Hematopoietic multipotent progenitor cell treated with erythropoietin and hydrocortisone succinate and interleukin-3 and kit ligand, for 17 days (in vitro differentiated cells): ENCODE data around the gene RTEL1.

Experiments used
- DNase-seq: peaks from one replicate; pipeline ENCODE4 v3.0.0-alpha.2; 2015; ENCODE audit warnings: low spot score

RTEL1 gene

DNA sequence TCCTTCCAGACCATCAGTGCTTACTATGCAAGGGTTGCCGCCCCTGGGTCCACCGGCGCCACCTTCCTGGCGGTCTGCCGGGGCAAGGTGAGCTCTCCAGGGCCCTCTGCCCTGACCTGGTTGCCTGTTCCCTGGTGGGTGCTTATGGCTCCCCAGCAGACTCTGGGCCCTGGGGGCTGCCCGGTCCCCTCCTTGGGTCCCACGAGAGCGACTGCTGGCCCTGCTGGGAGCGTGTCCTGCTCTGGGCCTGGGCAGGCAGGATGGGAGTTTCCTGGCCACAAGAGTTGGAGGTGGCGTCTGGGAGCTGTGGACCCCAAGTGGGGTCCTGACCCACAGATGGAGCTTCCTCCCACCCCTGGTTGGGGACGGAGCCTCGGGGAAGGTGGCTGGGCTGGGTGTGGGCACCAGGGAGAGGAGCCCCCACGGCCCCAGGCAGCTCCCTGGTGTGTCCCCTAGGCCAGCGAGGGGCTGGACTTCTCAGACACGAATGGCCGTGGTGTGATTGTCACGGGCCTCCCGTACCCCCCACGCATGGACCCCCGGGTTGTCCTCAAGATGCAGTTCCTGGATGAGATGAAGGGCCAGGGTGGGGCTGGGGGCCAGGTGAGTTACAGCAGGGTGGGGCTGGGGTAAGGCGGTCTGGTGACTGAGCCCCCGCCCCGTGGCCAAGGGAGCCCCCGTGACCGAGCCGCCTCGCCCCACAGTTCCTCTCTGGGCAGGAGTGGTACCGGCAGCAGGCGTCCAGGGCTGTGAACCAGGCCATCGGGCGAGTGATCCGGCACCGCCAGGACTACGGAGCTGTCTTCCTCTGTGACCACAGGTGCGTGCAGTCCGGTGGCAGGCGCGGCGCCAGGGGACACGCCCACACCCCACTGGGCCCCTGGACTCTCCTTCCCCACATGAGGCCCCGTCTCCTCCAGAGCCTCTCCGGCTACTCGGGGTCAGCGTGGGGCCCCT lies 31.2 kb downstream of the RTEL1 start:
- no peak for DNase-seq

DNA sequence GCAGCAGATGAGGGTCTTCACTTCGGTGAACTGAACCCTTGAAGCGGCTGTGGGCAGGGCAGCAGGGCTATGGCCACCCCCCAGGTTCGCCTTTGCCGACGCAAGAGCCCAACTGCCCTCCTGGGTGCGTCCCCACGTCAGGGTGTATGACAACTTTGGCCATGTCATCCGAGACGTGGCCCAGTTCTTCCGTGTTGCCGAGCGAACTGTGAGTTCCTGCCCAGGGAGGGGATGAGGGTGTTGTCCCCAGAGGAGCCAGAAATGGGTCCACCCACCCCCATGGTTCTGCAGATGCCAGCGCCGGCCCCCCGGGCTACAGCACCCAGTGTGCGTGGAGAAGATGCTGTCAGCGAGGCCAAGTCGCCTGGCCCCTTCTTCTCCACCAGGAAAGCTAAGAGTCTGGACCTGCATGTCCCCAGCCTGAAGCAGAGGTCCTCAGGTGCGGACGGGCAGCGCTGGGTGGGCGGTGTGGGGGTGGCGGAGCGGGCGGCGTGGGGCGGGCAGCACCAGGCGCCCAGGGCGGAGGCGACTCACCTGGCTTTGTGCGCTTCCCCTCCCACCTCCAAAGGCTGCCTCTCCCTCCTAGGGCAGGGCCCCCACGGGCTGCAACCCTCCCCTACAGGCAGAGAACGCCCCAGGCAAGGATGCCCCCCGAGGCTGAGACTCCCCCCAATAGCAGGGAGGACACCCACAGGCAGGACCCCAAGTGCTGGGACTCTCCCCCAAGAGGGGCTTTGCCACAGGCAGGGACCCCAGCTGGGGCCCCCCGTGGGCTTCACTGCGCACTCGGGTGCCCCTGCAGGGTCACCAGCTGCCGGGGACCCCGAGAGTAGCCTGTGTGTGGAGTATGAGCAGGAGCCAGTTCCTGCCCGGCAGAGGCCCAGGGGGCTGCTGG lies 32.1 kb downstream of the RTEL1 start:
- no peak for DNase-seq

DNA sequence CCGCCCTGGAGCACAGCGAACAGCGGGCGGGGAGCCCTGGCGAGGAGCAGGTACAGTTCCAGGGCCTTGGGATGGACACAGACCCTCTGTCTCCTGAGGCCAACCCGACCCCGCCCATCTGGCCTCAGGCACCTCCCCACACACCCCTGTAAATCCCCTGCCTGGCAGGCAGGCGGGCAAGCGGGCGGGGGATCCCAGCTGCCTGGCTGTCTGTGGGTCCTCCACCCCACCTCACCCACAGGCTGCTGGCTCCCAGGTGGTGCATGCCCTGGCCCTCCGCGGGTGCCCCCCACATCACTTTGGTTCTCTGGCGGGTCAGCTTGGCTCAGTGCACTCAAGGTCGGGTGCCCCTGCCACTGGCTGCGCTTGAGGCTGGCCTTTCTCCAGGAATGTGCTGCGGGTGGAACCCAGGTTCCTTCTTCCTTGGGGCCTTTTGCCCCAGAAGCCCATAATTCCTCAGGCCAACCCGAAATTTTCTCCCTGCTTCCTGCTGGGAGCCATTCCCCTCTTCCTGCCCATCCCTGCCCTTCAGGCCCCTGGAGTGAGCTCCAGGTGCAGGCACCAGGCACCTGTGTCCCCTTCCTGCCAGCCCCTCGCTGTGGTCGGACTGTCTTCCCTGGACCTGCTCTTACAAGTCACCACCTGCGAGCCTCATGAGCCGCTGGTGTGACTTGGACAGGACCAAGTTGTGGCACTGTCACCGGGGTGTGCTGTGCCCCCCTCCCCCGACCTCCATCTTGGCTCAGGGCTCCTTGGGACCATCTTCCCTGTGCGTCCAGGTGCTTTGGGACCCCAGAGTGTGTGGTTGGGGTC lies 33.0 kb downstream of the RTEL1 start:
- DNase-seq: no peak

- DNase-seq: no peak
Measured at GRCh38 chr20:63691711-63692435, 33.8 kb downstream of the RTEL1 start.

DNA sequence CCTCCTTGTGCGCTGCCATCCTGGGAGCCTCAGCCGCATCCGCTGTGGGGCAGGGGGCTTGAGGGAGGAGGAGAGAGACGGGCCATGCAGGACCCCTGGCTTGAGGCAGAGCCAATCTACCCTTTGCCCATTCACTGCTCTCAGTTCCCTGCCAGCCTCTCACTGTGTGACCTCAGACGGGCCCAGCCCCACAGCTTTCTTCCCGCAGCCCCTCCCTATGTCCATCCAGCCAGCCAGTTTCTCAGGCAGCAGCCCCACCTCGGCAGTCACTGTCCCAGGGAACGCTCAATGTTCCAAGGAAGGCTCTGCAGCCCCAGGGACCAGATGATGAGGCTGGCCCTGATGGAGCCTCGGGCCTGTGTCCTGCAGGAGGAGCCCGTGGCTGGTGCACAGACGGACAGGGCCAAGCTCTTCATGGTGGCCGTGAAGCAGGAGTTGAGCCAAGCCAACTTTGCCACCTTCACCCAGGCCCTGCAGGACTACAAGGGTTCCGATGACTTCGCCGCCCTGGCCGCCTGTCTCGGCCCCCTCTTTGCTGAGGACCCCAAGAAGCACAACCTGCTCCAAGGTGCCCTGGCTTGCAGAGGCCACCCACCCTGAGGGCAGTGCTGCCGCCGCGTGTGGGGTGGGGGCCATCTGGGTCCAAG lies 34.4 kb downstream of the RTEL1 start:
- DNase-seq: no peak

DNA sequence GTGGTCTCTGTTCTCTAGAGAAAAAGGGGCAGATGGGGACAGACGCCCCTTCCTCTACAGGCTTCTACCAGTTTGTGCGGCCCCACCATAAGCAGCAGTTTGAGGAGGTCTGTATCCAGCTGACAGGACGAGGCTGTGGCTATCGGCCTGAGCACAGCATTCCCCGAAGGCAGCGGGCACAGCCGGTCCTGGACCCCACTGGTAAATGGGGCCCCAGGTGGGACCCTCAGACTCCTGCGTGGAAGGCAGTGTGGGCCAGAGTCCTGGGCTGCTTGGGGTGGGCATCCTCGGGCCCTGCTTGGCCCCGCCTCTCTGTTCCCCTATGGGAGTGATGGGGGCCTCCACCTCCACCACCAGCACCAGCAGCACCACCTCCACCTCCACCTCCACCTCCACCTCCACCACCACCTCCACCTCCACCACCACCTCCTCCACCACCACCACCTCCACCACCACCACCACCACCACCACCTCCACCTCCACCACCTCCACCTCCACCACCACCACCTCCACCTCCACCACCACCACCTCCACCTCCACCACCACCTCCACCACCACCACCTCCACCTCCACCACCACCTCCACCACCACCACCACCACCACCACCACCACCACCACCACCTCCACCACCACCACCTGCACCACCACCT lies 35.1 kb downstream of the RTEL1 start:
- no peak for DNase-seq

- no peak for DNase-seq
Measured at GRCh38 chr20:63693733-63694583, 35.8 kb downstream of the RTEL1 start.

- no peak for DNase-seq
Measured at GRCh38 chr20:63694584-63695423, 36.7 kb downstream of the RTEL1 start.

- DNase-seq: no peak
Measured at GRCh38 chr20:63695424-63696305, 37.6 kb downstream of the RTEL1 start.

DNA sequence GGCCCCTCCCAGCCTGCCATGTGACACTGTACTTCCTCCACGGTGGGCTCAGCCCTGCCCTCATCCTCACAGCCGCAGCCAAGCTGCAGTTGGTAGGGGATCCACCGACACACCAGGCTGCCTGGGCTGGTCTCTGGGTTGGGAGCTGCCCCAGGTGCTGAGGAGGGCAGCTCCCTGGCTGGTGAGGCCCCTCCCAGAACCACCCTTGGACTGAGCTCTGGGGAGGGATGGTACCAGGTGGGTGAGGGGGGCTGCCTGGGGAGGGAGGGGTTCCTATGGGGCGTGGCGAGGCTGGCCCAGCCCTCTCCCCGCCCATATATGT lies 38.2 kb downstream of the RTEL1 start:
- no peak for DNase-seq

DNA sequence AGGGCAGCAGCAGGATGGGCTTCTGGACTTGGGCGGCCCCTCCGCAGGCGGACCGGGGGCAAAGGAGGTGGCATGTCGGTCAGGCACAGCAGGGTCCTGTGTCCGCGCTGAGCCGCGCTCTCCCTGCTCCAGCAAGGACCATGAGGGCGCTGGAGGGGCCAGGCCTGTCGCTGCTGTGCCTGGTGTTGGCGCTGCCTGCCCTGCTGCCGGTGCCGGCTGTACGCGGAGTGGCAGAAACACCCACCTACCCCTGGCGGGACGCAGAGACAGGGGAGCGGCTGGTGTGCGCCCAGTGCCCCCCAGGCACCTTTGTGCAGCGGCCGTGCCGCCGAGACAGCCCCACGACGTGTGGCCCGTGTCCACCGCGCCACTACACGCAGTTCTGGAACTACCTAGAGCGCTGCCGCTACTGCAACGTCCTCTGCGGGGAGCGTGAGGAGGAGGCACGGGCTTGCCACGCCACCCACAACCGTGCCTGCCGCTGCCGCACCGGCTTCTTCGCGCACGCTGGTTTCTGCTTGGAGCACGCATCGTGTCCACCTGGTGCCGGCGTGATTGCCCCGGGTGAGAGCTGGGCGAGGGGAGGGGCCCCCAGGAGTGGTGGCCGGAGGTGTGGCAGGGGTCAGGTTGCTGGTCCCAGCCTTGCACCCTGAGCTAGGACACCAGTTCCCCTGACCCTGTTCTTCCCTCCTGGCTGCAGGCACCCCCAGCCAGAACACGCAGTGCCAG lies 38.7 kb downstream of the RTEL1 start, which contains the start of gene TNFRSF6B:
TSS of gene TNFRSF6B (plus strand) at position 25 of the 729 bp plus-strand sequence. CDS start at position 141, 116 bp downstream.
- DNase-seq: no peak

DNA sequence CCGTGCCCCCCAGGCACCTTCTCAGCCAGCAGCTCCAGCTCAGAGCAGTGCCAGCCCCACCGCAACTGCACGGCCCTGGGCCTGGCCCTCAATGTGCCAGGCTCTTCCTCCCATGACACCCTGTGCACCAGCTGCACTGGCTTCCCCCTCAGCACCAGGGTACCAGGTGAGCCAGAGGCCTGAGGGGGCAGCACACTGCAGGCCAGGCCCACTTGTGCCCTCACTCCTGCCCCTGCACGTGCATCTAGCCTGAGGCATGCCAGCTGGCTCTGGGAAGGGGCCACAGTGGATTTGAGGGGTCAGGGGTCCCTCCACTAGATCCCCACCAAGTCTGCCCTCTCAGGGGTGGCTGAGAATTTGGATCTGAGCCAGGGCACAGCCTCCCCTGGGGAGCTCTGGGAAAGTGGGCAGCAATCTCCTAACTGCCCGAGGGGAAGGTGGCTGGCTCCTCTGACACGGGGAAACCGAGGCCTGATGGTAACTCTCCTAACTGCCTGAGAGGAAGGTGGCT lies 39.3 kb downstream of the RTEL1 start:
- DNase-seq: no peak

- DNase-seq: no peak
Measured at GRCh38 chr20:63697868-63698545, 39.9 kb downstream of the RTEL1 start.

GRCh38 chr20:63698739-63699465 lies 40.8 kb downstream of the RTEL1 start:
- no peak for DNase-seq
